GM10266 (cell line): ENCODE measurements around the gene COL4A2.

Experiments
- DNase-seq: peaks from one replicate; pipeline ENCODE4 v3.0.0; 2012; ENCODE audit errors: extremely low spot score
- TF ChIP-seq, protein P1 (sequence below): IDR thresholded peaks from 2 replicates; pipeline ENCODE4 v1.5.1; 2012; ENCODE audit warnings: mild to moderate bottlenecking, low read depth; ENCODE audit not compliant: control insufficient read depth, insufficient read depth; ENCODE audit errors: missing control alignments

COL4A2 gene

GRCh38 chr13:110290826-110291225 is 16.3 kb upstream of the COL4A2 start:
- TF ChIP-seq, protein P1, sequence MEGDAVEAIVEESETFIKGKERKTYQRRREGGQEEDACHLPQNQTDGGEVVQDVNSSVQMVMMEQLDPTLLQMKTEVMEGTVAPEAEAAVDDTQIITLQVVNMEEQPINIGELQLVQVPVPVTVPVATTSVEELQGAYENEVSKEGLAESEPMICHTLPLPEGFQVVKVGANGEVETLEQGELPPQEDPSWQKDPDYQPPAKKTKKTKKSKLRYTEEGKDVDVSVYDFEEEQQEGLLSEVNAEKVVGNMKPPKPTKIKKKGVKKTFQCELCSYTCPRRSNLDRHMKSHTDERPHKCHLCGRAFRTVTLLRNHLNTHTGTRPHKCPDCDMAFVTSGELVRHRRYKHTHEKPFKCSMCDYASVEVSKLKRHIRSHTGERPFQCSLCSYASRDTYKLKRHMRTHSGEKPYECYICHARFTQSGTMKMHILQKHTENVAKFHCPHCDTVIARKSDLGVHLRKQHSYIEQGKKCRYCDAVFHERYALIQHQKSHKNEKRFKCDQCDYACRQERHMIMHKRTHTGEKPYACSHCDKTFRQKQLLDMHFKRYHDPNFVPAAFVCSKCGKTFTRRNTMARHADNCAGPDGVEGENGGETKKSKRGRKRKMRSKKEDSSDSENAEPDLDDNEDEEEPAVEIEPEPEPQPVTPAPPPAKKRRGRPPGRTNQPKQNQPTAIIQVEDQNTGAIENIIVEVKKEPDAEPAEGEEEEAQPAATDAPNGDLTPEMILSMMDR, result no peak
- DNase-seq, result no peak

DNA sequence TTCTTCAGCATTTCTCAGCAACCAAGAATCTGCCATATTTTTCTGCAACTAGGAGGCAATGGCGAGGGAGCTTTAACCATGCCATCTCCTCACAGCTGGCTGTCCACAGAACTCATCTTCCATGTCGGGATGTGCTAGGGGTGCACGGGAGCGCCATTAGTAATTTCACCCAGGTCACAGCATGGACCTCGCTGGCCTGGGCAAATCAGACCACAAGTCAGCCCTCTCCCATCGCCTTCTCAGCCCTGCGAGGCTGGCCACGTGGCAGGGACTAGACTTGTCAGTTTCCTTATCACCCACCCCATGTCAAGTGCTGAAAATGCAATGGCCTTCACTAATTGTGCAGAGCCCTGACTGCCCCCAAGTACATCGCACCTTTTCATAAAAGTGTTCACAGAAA is 15.8 kb upstream of the COL4A2 start:
- TF ChIP-seq, protein P1, result no peak
- DNase-seq, result no peak

GRCh38 chr13:110293037-110293436 is 14.0 kb upstream of the COL4A2 start:
- DNase-seq, result no peak
- TF ChIP-seq, protein P1, result no peak

- TF ChIP-seq, protein P1, result no peak
- DNase-seq, result no peak
Measured at GRCh38 chr13:110293649-110294048, 13.4 kb upstream of the COL4A2 start.

DNA sequence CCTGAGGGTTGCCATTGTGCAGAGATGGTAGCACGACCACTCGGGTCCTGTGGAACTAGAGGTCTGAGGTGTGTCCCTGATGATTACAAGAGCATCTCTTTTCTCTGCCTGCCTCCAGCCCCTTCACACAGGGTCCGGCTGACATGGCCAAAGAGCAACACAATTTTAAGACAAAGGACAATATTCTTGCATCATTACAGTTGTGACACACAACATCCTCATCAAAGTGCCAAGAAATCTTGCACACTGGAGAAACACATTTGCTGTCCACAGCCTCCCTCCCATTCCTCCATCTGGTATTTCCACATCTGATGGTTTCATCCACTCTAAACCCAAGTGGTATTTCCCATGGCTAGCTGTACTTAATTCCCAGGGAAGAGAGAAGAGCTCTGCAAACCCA is 12.9 kb upstream of the COL4A2 start:
- TF ChIP-seq, protein P1, result no peak
- DNase-seq, result no peak

- TF ChIP-seq, protein P1, result no peak
- DNase-seq, result no peak
Measured at GRCh38 chr13:110294622-110295021, 12.5 kb upstream of the COL4A2 start.

DNA sequence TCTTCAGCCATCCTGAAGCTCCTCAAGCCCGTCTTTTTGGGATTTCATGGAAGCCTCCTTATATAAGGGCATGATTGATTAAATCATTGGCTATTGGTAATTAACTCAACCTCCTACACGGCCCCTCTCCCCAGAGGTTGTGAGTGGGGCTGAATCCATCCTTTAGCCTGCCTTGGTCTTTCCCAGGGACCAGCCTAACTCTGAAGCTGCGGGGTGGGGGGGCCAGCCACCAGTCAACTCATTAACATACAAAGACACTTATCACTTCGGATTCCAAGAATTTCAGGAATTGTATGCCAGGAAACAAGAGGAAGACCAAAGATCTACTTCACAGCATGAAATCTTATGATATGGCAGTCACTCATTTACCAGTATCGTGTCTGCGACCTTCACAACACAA is 10.1 kb upstream of the COL4A2 start:
- DNase-seq, result no peak
- TF ChIP-seq, protein P1, result no peak
